ENCODE data around the gene CFAP70.

CFAP70 gene

DNA sequence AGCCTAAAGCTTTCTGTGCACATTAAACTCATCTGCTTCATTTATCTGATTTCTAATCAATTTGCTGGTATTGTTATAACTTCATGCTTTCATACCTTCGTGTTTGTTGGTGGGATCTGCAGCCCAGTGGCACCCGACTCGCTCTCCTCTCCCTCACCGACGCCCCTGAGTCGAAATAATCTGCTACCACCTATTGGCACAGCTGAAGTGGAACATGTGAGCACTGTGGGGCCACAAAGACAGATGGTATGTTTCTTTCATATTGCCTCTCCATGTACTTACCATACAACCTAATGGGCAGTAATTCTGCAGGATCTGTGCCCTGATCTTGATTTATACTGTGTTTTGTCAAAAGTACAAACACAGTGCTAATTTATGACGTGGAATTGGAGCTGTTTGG, 124.0 kb downstream of the CFAP70 start:
- 95% methylated on average over 7 of the region's 7 CpGs for WGBS
- Histone ChIP-seq H3K9me3 (ENCODE audit: insufficient read depth, low read depth, low read length) (no peaks in the 10 kb centered on the region), H3K27me3 (ENCODE audit: insufficient read depth, low read length) (no peaks in the 10 kb centered on the region), H3K9ac (ENCODE audit: low read depth, low read length) (no peak overlapping the region), H3K4me3 (ENCODE audit: low read length) (no peak overlapping the region), H3K4me1 (ENCODE audit: insufficient read depth, low read length) (no peaks in the 10 kb centered on the region), H3K36me3 (ENCODE audit: insufficient read depth, low read length) (peaks cover 78% of the 10 kb centered on the region), H3K27ac (ENCODE audit: low read depth, low read length) (no peak overlapping the region)

DNA sequence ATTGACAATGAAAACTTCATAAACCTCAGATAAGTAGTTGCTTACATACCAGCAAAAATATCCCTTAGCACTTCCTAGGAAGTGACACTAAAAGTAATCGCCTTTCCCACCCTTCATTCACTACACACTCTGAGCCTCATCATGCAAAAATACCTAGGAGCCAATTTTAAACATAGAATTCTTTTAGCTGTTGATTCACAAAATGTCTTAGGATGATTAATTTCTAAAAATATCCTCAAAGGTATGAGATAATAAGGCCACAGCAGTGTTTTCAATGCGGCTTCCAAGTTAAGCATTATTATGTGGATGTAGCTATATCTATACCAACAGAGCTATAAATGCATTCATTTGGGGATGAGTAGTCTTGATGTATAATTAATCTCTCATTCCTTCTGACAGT, 124.8 kb downstream of the CFAP70 start:
- Histone ChIP-seq H3K9me3 (ENCODE audit: insufficient read depth, low read depth, low read length) (no peaks in the 10 kb centered on the region), H3K4me3 (ENCODE audit: low read length) (no peak overlapping the region), H3K9ac (ENCODE audit: low read depth, low read length) (no peak overlapping the region), H3K36me3 (ENCODE audit: insufficient read depth, low read length) (peaks cover 70% of the 10 kb centered on the region), H3K27me3 (ENCODE audit: insufficient read depth, low read length) (no peaks in the 10 kb centered on the region), H3K4me1 (ENCODE audit: insufficient read depth, low read length) (no peaks in the 10 kb centered on the region), H3K27ac (ENCODE audit: low read depth, low read length) (no peak overlapping the region)
- WGBS: 89% methylated on average over 1 of the region's 2 CpGs

DNA sequence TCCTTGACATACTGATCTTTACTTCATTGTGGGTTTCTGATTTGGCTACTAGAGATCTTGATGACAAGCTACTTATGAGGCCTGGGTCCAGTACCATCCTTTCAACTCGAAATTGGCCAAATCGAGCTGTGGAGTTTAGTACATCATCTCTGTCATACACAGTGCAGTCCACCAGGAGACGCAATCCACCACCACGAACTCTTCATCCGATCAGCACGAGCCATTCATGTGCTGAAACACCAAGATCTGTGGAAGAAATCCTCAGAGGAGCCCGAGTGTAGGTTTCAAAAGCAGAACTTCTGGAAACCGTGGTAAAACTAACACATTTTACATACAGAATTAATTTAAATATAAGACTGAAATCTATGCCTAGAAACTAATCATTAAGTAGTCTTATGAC, 125.8 kb downstream of the CFAP70 start:
- H3K9ac ChIP-seq (ENCODE audit: low read depth, low read length): no peak overlapping the region
- WGBS: 94% methylated on average over 7 of the region's 8 CpGs
- H3K27me3 ChIP-seq (ENCODE audit: insufficient read depth, low read length): no peaks in the 10 kb centered on the region
- H3K4me3 ChIP-seq (ENCODE audit: low read length): no peak overlapping the region
- peaks cover 62% of the 10 kb centered on the region for H3K36me3 ChIP-seq (ENCODE audit: insufficient read depth, low read length)
- H3K27ac ChIP-seq (ENCODE audit: low read depth, low read length): no peak overlapping the region
- H3K9me3 ChIP-seq (ENCODE audit: insufficient read depth, low read depth, low read length): no peaks in the 10 kb centered on the region
- H3K4me1 ChIP-seq (ENCODE audit: insufficient read depth, low read length): no peaks in the 10 kb centered on the region

DNA sequence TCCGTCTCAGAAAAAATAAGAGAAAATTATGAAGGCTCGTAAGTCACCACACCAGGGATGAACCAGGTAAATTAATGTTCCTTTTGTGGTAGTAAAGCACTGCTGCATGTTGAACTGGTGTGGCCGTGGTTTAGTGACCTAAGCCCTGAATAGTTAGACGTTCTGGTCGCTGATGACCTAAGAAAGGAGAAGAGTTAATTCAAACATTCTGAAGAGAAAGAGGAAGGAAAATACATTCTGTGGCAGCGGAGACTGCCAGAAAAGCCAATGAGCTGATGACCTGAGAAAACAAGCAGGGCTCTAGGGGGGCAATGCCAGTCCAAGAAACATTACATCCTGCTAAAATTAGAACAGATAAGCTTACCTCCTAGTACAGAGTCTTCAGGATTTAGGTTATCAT, 129.1 kb downstream of the CFAP70 start:
- Histone ChIP-seq H3K4me3 (ENCODE audit: low read length) (no peak overlapping the region), H3K27me3 (ENCODE audit: insufficient read depth, low read length) (no peaks in the 10 kb centered on the region), H3K9ac (ENCODE audit: low read depth, low read length) (no peak overlapping the region), H3K27ac (ENCODE audit: low read depth, low read length) (no peak overlapping the region), H3K36me3 (ENCODE audit: insufficient read depth, low read length) (peaks cover 34% of the 10 kb centered on the region), H3K4me1 (ENCODE audit: insufficient read depth, low read length) (no peaks in the 10 kb centered on the region), H3K9me3 (ENCODE audit: insufficient read depth, low read depth, low read length) (no peaks in the 10 kb centered on the region)
- WGBS: 88% methylated on average over 6 of the region's 6 CpGs

DNA sequence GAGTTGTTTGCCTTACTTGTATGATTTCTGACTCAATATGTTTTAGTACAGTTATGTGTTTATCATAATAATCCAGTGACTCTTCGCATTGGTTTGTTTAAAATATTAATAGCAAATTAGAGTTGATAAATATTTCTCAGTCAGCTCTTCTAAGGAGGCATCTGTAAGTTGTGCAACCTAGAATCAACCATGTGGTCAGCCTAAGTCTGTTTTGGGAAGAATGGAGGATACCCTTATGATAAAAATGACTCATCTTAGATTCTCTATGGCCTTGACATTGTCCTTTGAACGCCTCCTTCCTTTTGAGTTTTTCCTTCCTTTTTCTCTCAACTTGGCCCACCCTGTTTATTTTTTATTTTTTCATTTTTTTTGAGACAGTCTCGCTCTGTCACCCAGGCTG, 130.4 kb downstream of the CFAP70 start:
- H3K27ac ChIP-seq (ENCODE audit: low read depth, low read length): no peak overlapping the region
- no peaks in the 10 kb centered on the region for H3K4me1 ChIP-seq (ENCODE audit: insufficient read depth, low read length)
- H3K36me3 ChIP-seq (ENCODE audit: insufficient read depth, low read length): peaks cover 21% of the 10 kb centered on the region
- H3K9me3 ChIP-seq (ENCODE audit: insufficient read depth, low read depth, low read length): no peaks in the 10 kb centered on the region
- 86% methylated on average over 3 of the region's 3 CpGs for WGBS
- no peak overlapping the region for H3K4me3 ChIP-seq (ENCODE audit: low read length)
- no peak overlapping the region for H3K9ac ChIP-seq (ENCODE audit: low read depth, low read length)
- H3K27me3 ChIP-seq (ENCODE audit: insufficient read depth, low read length): no peaks in the 10 kb centered on the region

DNA sequence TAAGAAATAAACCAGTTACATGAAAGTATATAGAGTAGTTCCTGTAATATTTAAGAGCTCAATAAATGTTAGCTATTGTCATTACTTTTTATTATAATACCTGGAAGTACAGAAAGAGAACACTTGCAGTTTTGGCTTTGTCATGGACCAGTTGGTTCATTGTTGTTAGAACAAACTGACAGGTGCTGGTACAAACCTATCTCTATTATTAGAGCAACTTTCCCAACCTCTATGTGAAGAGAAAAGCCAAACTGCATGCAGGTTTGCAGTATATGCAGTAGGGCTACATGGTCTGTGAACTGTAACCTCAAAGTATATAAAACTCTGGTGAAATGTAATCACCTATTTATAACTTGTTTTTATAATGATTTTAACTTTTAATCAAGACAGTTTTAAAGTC, 132.0 kb downstream of the CFAP70 start:
- H3K27me3 ChIP-seq (ENCODE audit: insufficient read depth, low read length): no peaks in the 10 kb centered on the region
- no peaks in the 10 kb centered on the region for H3K4me1 ChIP-seq (ENCODE audit: insufficient read depth, low read length)
- H3K36me3 ChIP-seq (ENCODE audit: insufficient read depth, low read length): 0 out of 2 replicates have a peak, but pooled peaks cover 6% of the 10 kb centered on the region
- no peak overlapping the region for H3K4me3 ChIP-seq (ENCODE audit: low read length)
- no peaks in the 10 kb centered on the region for H3K9me3 ChIP-seq (ENCODE audit: insufficient read depth, low read depth, low read length)
- no peak overlapping the region for H3K9ac ChIP-seq (ENCODE audit: low read depth, low read length)
- H3K27ac ChIP-seq (ENCODE audit: low read depth, low read length): no peak overlapping the region

DNA sequence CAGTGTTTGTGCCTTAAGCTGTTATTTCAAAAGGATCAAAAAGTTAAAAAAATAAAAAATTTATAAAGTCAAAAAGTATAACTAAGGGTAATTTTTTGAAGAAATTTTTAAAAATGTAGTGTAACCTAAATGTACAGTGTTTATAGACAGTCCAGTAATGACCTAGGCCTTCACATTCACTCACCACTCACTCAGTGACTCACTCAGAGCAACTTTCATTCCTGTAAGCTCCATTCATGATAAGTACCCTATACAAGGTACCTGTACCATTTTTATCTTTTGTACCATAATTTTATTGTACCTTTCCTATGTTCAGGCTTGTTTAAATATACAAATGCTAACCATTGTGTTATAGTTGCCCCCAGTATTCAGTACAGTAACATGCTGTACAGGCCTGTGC, 133.1 kb downstream of the CFAP70 start:
- H3K27ac ChIP-seq (ENCODE audit: low read depth, low read length): no peak overlapping the region
- H3K4me1 ChIP-seq (ENCODE audit: insufficient read depth, low read length): no peaks in the 10 kb centered on the region
- no peak overlapping the region for H3K9ac ChIP-seq (ENCODE audit: low read depth, low read length)
- H3K4me3 ChIP-seq (ENCODE audit: low read length): no peak overlapping the region
- H3K36me3 ChIP-seq (ENCODE audit: insufficient read depth, low read length): 0 out of 2 replicates have a peak, but pooled peaks cover 4% of the 10 kb centered on the region
- H3K27me3 ChIP-seq (ENCODE audit: insufficient read depth, low read length): no peaks in the 10 kb centered on the region
- H3K9me3 ChIP-seq (ENCODE audit: insufficient read depth, low read depth, low read length): no peaks in the 10 kb centered on the region

DNA sequence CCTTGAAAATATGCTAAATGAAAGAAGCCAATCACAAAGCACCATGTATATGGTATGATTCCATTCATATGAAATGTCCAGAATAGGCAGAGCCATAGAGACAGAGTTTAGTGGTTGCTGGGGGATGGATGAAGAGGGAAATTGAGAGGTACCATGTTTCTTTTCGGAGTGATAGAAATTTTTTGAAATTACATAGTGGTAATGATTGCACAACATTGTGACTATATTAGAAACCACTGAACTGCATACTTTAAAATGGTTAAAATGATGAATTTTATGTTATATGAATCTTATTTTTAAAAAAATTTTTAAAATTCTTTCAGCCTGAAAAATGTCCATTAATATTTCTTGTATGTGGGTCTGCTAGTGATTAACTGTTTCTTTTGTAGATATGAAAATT, 137.7 kb downstream of the CFAP70 start:
- H3K36me3 ChIP-seq (ENCODE audit: insufficient read depth, low read length): peaks cover 19% of the 10 kb centered on the region
- no peak overlapping the region for H3K27ac ChIP-seq (ENCODE audit: low read depth, low read length)
- 100% methylated on average over 1 of the region's 1 CpG for WGBS
- H3K9me3 ChIP-seq (ENCODE audit: insufficient read depth, low read depth, low read length): no peaks in the 10 kb centered on the region
- no peaks in the 10 kb centered on the region for H3K4me1 ChIP-seq (ENCODE audit: insufficient read depth, low read length)
- H3K27me3 ChIP-seq (ENCODE audit: insufficient read depth, low read length): no peaks in the 10 kb centered on the region
- no peak overlapping the region for H3K9ac ChIP-seq (ENCODE audit: low read depth, low read length)
- H3K4me3 ChIP-seq (ENCODE audit: low read length): no peak overlapping the region

DNA sequence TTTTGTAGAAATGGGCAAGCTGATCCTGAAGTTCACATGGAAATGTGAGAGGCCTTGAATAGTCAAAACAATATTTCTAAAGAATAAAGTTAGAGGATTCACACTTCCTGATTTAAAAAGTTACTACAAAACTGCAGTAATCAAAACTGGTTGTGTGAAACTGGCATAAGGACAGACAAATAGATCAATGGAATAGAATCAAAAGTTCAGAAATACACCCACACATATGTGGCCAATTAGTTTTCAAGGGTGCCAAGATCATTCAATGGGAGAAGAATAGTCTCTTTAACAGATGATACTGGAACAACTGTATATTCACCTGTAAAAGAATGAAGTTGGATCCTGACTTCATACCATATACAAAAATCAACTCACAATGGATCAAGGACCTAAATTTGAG, 139.3 kb downstream of the CFAP70 start:
- H3K27me3 ChIP-seq (ENCODE audit: insufficient read depth, low read length): no peaks in the 10 kb centered on the region
- no peaks in the 10 kb centered on the region for H3K4me1 ChIP-seq (ENCODE audit: insufficient read depth, low read length)
- no peak overlapping the region for H3K9ac ChIP-seq (ENCODE audit: low read depth, low read length)
- peaks cover 19% of the 10 kb centered on the region for H3K36me3 ChIP-seq (ENCODE audit: insufficient read depth, low read length)
- H3K9me3 ChIP-seq (ENCODE audit: insufficient read depth, low read depth, low read length): no peaks in the 10 kb centered on the region
- no peak overlapping the region for H3K27ac ChIP-seq (ENCODE audit: low read depth, low read length)
- no peak overlapping the region for H3K4me3 ChIP-seq (ENCODE audit: low read length)

DNA sequence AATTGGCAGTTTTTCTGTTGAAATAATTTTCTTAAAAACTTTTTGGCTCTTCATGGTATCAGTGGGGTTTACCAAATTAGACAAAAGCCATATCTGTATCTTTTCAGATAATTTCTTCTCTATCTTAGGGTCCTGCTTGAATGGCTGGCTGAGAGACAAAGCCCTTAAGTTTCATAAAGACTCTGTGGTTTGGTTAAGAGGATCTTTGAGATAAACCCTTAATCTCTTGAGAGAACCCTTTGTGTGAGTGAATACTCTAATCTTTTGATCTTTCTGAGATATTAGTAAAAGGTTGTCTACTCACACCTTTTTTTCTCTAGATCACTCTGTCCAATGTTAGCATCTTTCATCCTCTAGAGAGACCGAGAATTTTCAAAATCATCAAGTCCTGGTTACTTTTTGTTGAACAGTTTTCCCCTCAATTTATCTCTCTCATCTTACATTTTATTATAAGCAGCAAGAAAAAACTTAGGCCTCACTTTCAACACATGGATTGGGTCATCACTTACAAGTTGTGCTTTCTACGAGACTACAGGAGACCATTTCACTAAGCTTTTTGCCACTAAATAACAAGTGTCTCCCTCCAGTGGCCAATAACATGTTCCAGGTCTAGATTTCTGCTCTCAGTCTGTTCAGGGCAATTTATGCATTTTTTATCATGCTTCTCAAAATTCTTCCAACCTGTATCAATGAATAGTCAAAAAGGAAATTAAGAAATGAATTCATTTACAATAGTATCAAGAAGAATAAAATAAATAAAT, 140.1 kb downstream of the CFAP70 start:
- Histone ChIP-seq H3K27ac (ENCODE audit: low read depth, low read length) (no peak overlapping the region), H3K27me3 (ENCODE audit: insufficient read depth, low read length) (no peaks in the 10 kb centered on the region), H3K9me3 (ENCODE audit: insufficient read depth, low read depth, low read length) (no peaks in the 10 kb centered on the region), H3K9ac (ENCODE audit: low read depth, low read length) (no peak overlapping the region), H3K36me3 (ENCODE audit: insufficient read depth, low read length) (peaks cover 19% of the 10 kb centered on the region), H3K4me1 (ENCODE audit: insufficient read depth, low read length) (no peaks in the 10 kb centered on the region), H3K4me3 (ENCODE audit: low read length) (no peak overlapping the region)
- 87% methylated on average over 2 of the region's 2 CpGs for WGBS

DNA sequence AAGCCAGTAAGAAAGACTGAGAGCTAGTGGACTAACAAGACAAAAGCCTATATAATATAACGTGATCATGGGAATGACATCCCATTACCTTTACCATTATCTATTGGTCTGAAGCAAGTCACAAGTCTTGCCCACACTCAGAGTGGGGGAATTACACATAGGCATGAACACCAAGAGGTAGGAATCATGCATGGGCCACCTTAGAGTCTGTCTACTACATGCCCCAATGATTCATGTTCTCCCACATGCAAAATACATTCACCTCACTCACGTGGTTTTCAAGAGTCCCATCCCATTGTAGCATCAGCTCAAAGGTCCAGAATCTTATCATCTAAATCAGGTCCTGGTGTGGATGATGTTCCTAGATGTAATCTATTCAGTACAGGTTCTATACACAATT, 141.0 kb downstream of the CFAP70 start:
- WGBS: 87% methylated on average over 2 of the region's 2 CpGs
- no peak overlapping the region for H3K9ac ChIP-seq (ENCODE audit: low read depth, low read length)

DNA sequence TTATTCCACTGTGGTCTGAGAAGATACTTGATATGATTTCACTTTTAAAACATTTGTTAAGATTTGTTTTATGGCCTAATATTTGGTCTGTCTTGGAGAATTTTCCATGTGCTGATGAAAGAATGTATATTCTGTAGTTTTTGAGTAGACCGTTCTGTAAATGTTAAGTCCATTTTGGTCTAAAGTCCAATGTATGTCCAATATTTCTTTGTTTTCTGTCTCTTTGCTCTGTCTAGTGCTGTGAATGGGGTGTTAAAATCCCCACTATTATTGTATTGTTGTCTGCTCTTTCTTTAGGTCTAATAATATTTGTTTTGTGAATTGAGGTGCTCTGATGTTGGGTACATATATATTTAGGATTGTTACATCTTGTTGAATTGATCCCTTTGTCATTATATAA, 142.9 kb downstream of the CFAP70 start:
- H3K36me3 ChIP-seq (ENCODE audit: insufficient read depth, low read length): peaks cover 23% of the 10 kb centered on the region
- no peaks in the 10 kb centered on the region for H3K27me3 ChIP-seq (ENCODE audit: insufficient read depth, low read length)
- no peaks in the 10 kb centered on the region for H3K4me1 ChIP-seq (ENCODE audit: insufficient read depth, low read length)
- H3K9me3 ChIP-seq (ENCODE audit: insufficient read depth, low read depth, low read length): no peaks in the 10 kb centered on the region
- no peak overlapping the region for H3K4me3 ChIP-seq (ENCODE audit: low read length)
- H3K9ac ChIP-seq (ENCODE audit: low read depth, low read length): no peak overlapping the region
- H3K27ac ChIP-seq (ENCODE audit: low read depth, low read length): no peak overlapping the region
- 100% methylated on average over 1 of the region's 1 CpG for WGBS

More for the DNA sequence above, 141.0 kb downstream of the CFAP70 start:
- no peak overlapping the region for H3K4me3 ChIP-seq (ENCODE audit: low read length)
- H3K36me3 ChIP-seq (ENCODE audit: insufficient read depth, low read length): peaks cover 19% of the 10 kb centered on the region
- H3K27ac ChIP-seq (ENCODE audit: low read depth, low read length): no peak overlapping the region
- no peaks in the 10 kb centered on the region for H3K9me3 ChIP-seq (ENCODE audit: insufficient read depth, low read depth, low read length)
- no peaks in the 10 kb centered on the region for H3K27me3 ChIP-seq (ENCODE audit: insufficient read depth, low read length)
- H3K4me1 ChIP-seq (ENCODE audit: insufficient read depth, low read length): no peaks in the 10 kb centered on the region

Data from HUES64 (cell line).